Measurements from ENCODE around the gene PXYLP1. TPM values are rescaled to one million over a fixed set of nuclear protein-coding genes. Genes with fewer than 3 reads are reported as not detected.

The PXYLP1 gene
- polyA plus RNA-seq, 1 donor from 2014 or later, result 109 TPM

DNA sequence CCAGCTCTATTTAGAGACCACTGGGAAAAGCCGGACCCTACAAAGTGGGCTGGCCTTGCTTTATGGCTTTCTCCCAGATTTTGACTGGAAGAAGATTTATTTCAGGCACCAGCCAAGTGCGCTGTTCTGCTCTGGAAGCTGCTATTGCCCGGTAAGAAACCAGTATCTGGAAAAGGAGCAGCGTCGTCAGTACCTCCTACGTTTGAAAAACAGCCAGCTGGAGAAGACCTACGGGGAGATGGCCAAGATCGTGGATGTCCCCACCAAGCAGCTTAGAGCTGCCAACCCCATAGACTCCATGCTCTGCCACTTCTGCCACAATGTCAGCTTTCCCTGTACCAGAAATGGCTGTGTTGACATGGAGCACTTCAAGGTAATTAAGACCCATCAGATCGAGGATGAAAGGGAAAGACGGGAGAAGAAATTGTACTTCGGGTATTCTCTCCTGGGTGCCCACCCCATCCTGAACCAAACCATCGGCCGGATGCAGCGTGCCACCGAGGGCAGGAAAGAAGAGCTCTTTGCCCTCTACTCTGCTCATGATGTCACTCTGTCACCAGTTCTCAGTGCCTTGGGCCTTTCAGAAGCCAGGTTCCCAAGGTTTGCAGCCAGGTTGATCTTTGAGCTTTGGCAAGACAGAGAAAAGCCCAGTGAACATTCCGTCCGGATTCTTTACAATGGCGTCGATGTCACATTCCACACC is 60.9 kb downstream of the PXYLP1 start:
- no peak overlapping the region for H2AFZ ChIP-seq (ENCODE audit: low read depth, low read length)
- H3K27ac ChIP-seq (ENCODE audit: low read length), result no peak overlapping the region
- H3K36me3 ChIP-seq (ENCODE audit: insufficient read depth, low read length), result no peaks in the 10 kb centered on the region

DNA sequence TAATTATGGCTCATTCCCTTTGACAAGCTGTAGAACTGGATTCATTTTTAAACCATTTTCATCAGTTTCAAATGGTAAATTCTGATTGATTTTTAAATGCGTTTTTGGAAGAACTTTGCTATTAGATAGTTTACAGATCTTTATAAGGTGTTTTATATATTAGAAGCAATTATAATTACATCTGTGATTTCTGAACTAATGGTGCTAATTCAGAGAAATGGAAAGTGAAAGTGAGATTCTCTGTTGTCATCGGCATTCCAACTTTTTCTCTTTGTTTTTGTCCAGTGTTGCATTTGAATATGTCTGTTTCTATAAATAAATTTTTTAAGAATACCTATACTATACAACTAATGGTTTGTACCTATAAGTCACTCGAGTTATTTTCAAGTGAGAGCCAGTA is 62.7 kb downstream of the PXYLP1 start:
- H3K27ac ChIP-seq (ENCODE audit: low read length), result no peak overlapping the region
- H3K9ac ChIP-seq (ENCODE audit: low read length), result no peak overlapping the region
- H3K27me3 ChIP-seq (ENCODE audit: insufficient read depth, low read depth, low read length), result no peaks in the 10 kb centered on the region
- no peak overlapping the region for H3K4me2 ChIP-seq (ENCODE audit: low read length)
- no peaks in the 10 kb centered on the region for H3F3A ChIP-seq (ENCODE audit: insufficient read depth, low read length, poor library complexity, severe bottlenecking)
- H4K20me1 ChIP-seq (ENCODE audit: insufficient read depth), result no peaks in the 10 kb centered on the region
- H3K4me3 ChIP-seq (ENCODE audit: low read length), result no peak overlapping the region
- H2AFZ ChIP-seq (ENCODE audit: low read depth, low read length), result no peak overlapping the region
- H3K9me2 ChIP-seq (ENCODE audit: insufficient read depth, low read length), result no peaks in the 10 kb centered on the region
- TF ChIP-seq SMC3 (conservative IDR thresholded peaks at IDR 0.05; ENCODE audit: poor library complexity), result no peak
- no peaks in the 10 kb centered on the region for H3K36me3 ChIP-seq (ENCODE audit: insufficient read depth, low read length)
- no peaks in the 10 kb centered on the region for H3K79me2 ChIP-seq (replicated peaks; ENCODE audit: insufficient read depth, low read length)
- H3K9me3 ChIP-seq (ENCODE audit: low read length), result no peaks in the 10 kb centered on the region

More for the DNA sequence above, 60.9 kb downstream of the PXYLP1 start:
- no peaks in the 10 kb centered on the region for H3K27me3 ChIP-seq (ENCODE audit: insufficient read depth, low read depth, low read length)
- H3K9ac ChIP-seq (ENCODE audit: low read length), result no peak overlapping the region
- no peak for TF ChIP-seq SMC3 (conservative IDR thresholded peaks at IDR 0.05; ENCODE audit: poor library complexity)
- no peak for TF ChIP-seq POLR2AphosphoS5 (IDR thresholded peaks at IDR 0.05)
- no peak for TF ChIP-seq MXI1 (conservative IDR thresholded peaks at IDR 0.05; ENCODE audit: poor library complexity, severe bottlenecking)
- no peak for TF ChIP-seq EZH2 (IDR thresholded peaks at IDR 0.05; ENCODE audit: borderline replicate concordance, insufficient read depth, low read length, poor library complexity, severe bottlenecking)
- TF ChIP-seq, protein P1, sequence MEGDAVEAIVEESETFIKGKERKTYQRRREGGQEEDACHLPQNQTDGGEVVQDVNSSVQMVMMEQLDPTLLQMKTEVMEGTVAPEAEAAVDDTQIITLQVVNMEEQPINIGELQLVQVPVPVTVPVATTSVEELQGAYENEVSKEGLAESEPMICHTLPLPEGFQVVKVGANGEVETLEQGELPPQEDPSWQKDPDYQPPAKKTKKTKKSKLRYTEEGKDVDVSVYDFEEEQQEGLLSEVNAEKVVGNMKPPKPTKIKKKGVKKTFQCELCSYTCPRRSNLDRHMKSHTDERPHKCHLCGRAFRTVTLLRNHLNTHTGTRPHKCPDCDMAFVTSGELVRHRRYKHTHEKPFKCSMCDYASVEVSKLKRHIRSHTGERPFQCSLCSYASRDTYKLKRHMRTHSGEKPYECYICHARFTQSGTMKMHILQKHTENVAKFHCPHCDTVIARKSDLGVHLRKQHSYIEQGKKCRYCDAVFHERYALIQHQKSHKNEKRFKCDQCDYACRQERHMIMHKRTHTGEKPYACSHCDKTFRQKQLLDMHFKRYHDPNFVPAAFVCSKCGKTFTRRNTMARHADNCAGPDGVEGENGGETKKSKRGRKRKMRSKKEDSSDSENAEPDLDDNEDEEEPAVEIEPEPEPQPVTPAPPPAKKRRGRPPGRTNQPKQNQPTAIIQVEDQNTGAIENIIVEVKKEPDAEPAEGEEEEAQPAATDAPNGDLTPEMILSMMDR (IDR thresholded peaks at IDR 0.05; ENCODE audit: poor library complexity, severe bottlenecking), result no peak
- TF ChIP-seq, protein P2, sequence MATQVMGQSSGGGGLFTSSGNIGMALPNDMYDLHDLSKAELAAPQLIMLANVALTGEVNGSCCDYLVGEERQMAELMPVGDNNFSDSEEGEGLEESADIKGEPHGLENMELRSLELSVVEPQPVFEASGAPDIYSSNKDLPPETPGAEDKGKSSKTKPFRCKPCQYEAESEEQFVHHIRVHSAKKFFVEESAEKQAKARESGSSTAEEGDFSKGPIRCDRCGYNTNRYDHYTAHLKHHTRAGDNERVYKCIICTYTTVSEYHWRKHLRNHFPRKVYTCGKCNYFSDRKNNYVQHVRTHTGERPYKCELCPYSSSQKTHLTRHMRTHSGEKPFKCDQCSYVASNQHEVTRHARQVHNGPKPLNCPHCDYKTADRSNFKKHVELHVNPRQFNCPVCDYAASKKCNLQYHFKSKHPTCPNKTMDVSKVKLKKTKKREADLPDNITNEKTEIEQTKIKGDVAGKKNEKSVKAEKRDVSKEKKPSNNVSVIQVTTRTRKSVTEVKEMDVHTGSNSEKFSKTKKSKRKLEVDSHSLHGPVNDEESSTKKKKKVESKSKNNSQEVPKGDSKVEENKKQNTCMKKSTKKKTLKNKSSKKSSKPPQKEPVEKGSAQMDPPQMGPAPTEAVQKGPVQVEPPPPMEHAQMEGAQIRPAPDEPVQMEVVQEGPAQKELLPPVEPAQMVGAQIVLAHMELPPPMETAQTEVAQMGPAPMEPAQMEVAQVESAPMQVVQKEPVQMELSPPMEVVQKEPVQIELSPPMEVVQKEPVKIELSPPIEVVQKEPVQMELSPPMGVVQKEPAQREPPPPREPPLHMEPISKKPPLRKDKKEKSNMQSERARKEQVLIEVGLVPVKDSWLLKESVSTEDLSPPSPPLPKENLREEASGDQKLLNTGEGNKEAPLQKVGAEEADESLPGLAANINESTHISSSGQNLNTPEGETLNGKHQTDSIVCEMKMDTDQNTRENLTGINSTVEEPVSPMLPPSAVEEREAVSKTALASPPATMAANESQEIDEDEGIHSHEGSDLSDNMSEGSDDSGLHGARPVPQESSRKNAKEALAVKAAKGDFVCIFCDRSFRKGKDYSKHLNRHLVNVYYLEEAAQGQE (IDR thresholded peaks at IDR 0.05; ENCODE audit: borderline replicate concordance), result no peak
- no peak for TF ChIP-seq RAD21 (conservative IDR thresholded peaks at IDR 0.05)
- TF ChIP-seq EP300 (conservative IDR thresholded peaks at IDR 0.05; ENCODE audit: poor library complexity, severe bottlenecking), result no peak
- TF ChIP-seq TAF1 (IDR thresholded peaks at IDR 0.05; ENCODE audit: low read depth), result no peak
- no peaks in the 10 kb centered on the region for H3F3A ChIP-seq (ENCODE audit: insufficient read depth, low read length, poor library complexity, severe bottlenecking)
- no peak overlapping the region for H3K4me3 ChIP-seq (ENCODE audit: low read length)
- no peaks in the 10 kb centered on the region for H3K9me2 ChIP-seq (ENCODE audit: insufficient read depth, low read length)
- no peaks in the 10 kb centered on the region for H3K79me2 ChIP-seq (replicated peaks; ENCODE audit: insufficient read depth, low read length)
- no peak overlapping the region for H3K4me2 ChIP-seq (ENCODE audit: low read length)
- no peaks in the 10 kb centered on the region for H3K9me3 ChIP-seq (ENCODE audit: low read length)
- no peaks in the 10 kb centered on the region for H4K20me1 ChIP-seq (ENCODE audit: insufficient read depth)

All from neural cell (in vitro differentiated cells).